Heart left ventricle (tissue), 16 donors: ENCODE data around the gene AMBP. TPM values are rescaled to one million over a fixed set of nuclear protein-coding genes. Genes with fewer than 3 reads are reported as not detected.

ENCODE experiments used
- ATAC-seq, 4 donors: fragments of 200-7000 bp; cut with Tn5 transposase; one replicate each; pipeline ENCODE4 v1.9.1; 2020 to 2022; ENCODE audit warnings: moderate library complexity in 4 of 4, mild to moderate bottlenecking in 3 of 4, moderate number of reproducible peaks in 1 of 4
- DNase-seq, 5 donors: peaks; one replicate each; pipeline ENCODE4 v3.0.0-alpha.2; 2020
- H3K27ac ChIP-seq, 12 donors: fragments of 200-600 bp; sonication (generic) in 4 of 12; one replicate each; pipeline versions ENCODE4 v1.5.0 to v1.8.0; 2016 to 2022; ENCODE audit warnings: mild to moderate bottlenecking in 2 of 12
- H3K27me3 ChIP-seq, 9 donors: fragments of 200-600 bp; sonication (generic) in 2 of 9; one replicate each; pipeline versions ENCODE4 v1.5.1 to v1.8.0; 2016 to 2022; ENCODE audit warnings: mild to moderate bottlenecking in 3 of 9
- H3K36me3 ChIP-seq, 9 donors: fragments of 200-600 bp; sonication (generic) in 2 of 9; one replicate each; pipeline versions ENCODE4 v1.5.0 to v1.8.0; 2018 to 2022; ENCODE audit warnings: mild to moderate bottlenecking in 2 of 9
- H3K4me1 ChIP-seq, 12 donors: fragments of 200-600 bp; sonication (generic) in 4 of 12; one replicate each; pipeline versions ENCODE4 v1.5.0 to v1.8.0; 2016 to 2022; ENCODE audit warnings: mild to moderate bottlenecking in 3 of 12
- H3K4me3 ChIP-seq, 12 donors: fragments of 200-600 bp; sonication (generic) in 4 of 12; one replicate each; pipeline versions ENCODE4 v1.5.0 to v1.8.0; 2017 to 2022; ENCODE audit warnings: mild to moderate bottlenecking in 9 of 12, moderate library complexity in 4 of 12
- H3K9me3 ChIP-seq, 12 donors: fragments of 200-600 bp; sonication (generic) in 4 of 12; one replicate each; pipeline versions ENCODE4 v1.5.0 to v1.8.0; 2016 to 2022; ENCODE audit warnings: mild to moderate bottlenecking in 1 of 12
- POLR2A ChIP-seq, 2 donors: fragments of 450-650 bp; IDR thresholded peaks; one replicate each; pipeline ENCODE4 v1.6.1; 2017; ENCODE audit warnings: antibody characterized with exemption in 2 of 2, mild to moderate bottlenecking in 2 of 2, moderate library complexity in 2 of 2
- WGBS, 4 donors: extraction: QIAGEN DNeasy Blood & Tissue Kit in 2 of 4; methylation state at CpG; one replicate each; pipeline versions ENCODE4 v1.1.5 to v1.1.7; 2013 to 2018; 5-methylcytosine and 5-hydroxymethylcytosine counted together
- intact Hi-C, 10 donors: fragments of 100-400 bp; cut with DNase I; formaldehyde crosslinking; loops; one replicate each; pipeline versions ENCODE4 v1.11.1 to v1.14.2; 2022
- polyA plus RNA-seq, 2 donors: library from polyadenylated mRNA; stranded (reverse); fragments of 200-250 nt; gene quantifications; one replicate each; pipeline ENCODE4 v1.2.3, GENCODE V29; 2013
- total RNA-seq, 9 donors: library from RNA; depleted of rRNA in 2 of 9; stranded (reverse); fragments of >200 nt in 2 of 9; fragmentation: NEBNext Ultra II Directional in 3 of 9; extraction: Animal tissue kit (Norgen Biotek cat#: 25700) in 3 of 9; gene quantifications; one replicate each; pipeline versions ENCODE4 v1.1.0 to v1.2.4, GENCODE V29; 2016 to 2023
- TF ChIP-seq, protein P1 (sequence below), 12 donors: fragments of 200-600 bp; sonication (generic) in 4 of 12; IDR thresholded peaks; one replicate each; pipeline versions ENCODE4 v1.5.0 to v1.8.0; 2018 to 2022; ENCODE audit warnings: antibody characterized with exemption in 12 of 12, mild to moderate bottlenecking in 5 of 12
- donor health status: ischemic (EF 13 %, LVEDD 7.1; RV severe dilation, severe dysfunction).
- donor health status: healthy with polysubstance abuse.
- donor health status: DM: no; HTN: yes; CAD: no.
- donor health status: DM: no; HTN: no; CAD: no.
- donor health status: ischemic (EF 25% LVEDD 6.9; RV normal size, moderate dysfunction).
- donor health status: ischemic (EF 25% LVEDD 5.7; RV mildly dilated, moderate dysfunction).
- donor health status: healthy.
- donor health status: DM: yes; HTN: yes; CAD: no.
- donor health status: ischemic (EF 35%, LVEDD 5.7; RV mildly dilated, moderate dysfunction).
- donor health status: nonischemic (EF 11% LVEDD 7.7; RV severe dilation, severe dysfunction).
- donor health status: DM: yes; HTN: yes; CAD: no.
- donor health status: PGD.
- donor health status: ischemic (EF 29% LVEDD 5.4; RV normal size, mild dysfunction).
- donor health status: nonischemic (EF 23%, LVEDD 6.1; RV moderate dilation, normal function).

AMBP gene
- total and polyA plus RNA-seq, 11 donors = 0.08 to 0.32 (median 0.20) TPM; not detected in 8

GRCh38 chr9:114037961-114038723 lies 40.0 kb downstream of the AMBP start:
- H3K36me3 ChIP-seq = peaks cover 0 to 53% (median 16%) of the 10 kb centered on the region in 9 donors
- no peaks in the 10 kb centered on the region for H3K4me1 ChIP-seq
- H3K27ac ChIP-seq = no peak overlapping the region
- 85 to 88% (median 86%) methylated on average over 19 of the region's 19 CpGs for WGBS, 4 donors
- no peaks in the 10 kb centered on the region for H3K27me3 ChIP-seq
- peak in 2 of 5 donors; percentile 2 to 8 for DNase-seq
- intact Hi-C loops = loop anchor here in 2 of 10 donors (10.0 kb wide), 1 partner anchor 303 kb away; no protein-coding TSS in a partner anchor
- TF ChIP-seq, protein P1, sequence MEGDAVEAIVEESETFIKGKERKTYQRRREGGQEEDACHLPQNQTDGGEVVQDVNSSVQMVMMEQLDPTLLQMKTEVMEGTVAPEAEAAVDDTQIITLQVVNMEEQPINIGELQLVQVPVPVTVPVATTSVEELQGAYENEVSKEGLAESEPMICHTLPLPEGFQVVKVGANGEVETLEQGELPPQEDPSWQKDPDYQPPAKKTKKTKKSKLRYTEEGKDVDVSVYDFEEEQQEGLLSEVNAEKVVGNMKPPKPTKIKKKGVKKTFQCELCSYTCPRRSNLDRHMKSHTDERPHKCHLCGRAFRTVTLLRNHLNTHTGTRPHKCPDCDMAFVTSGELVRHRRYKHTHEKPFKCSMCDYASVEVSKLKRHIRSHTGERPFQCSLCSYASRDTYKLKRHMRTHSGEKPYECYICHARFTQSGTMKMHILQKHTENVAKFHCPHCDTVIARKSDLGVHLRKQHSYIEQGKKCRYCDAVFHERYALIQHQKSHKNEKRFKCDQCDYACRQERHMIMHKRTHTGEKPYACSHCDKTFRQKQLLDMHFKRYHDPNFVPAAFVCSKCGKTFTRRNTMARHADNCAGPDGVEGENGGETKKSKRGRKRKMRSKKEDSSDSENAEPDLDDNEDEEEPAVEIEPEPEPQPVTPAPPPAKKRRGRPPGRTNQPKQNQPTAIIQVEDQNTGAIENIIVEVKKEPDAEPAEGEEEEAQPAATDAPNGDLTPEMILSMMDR (IDR thresholded peaks at IDR 0.05) = no peak
- TF ChIP-seq POLR2A (IDR thresholded peaks at IDR 0.05) = no peak
- no peak overlapping the region for H3K4me3 ChIP-seq
- ATAC-seq = no peak
- peaks cover 0 to 6% (median 0%) of the 10 kb centered on the region in 12 donors for H3K9me3 ChIP-seq

- H3K36me3 ChIP-seq = peaks cover 0 to 59% (median 16%) of the 10 kb centered on the region in 9 donors
- intact Hi-C loops = loop anchor here in 2 of 10 donors (10.0 kb wide), 1 partner anchor 302 kb away; no protein-coding TSS in a partner anchor
- TF ChIP-seq, protein P1 (IDR thresholded peaks at IDR 0.05) = no peak
- no peak for TF ChIP-seq POLR2A (IDR thresholded peaks at IDR 0.05)
- DNase-seq (no peak), ATAC-seq (no peak)
- H3K4me1 ChIP-seq = peaks cover 0 to 2% (median 0%) of the 10 kb centered on the region in 12 donors
- no peaks in the 10 kb centered on the region for H3K27me3 ChIP-seq
- H3K4me3 ChIP-seq = no peak overlapping the region
- no peak overlapping the region for H3K27ac ChIP-seq
- H3K9me3 ChIP-seq = peaks cover 0 to 2% (median 0%) of the 10 kb centered on the region in 12 donors
- WGBS, 4 donors = 62 to 93% (median 82%) methylated on average over 2 to 5 of the region's 5 CpGs
Observed at GRCh38 chr9:114037249-114037648, 40.9 kb downstream of the AMBP start.

- 95 to 96% (median 96%) methylated on average over 18 of the region's 18 CpGs for WGBS, 4 donors
- DNase-seq (peak in 1 of 5 donors; percentile 37), ATAC-seq (no peak)
- Histone ChIP-seq H3K9me3 (no peaks in the 10 kb centered on the region), H3K4me1 (peaks cover 0 to 5% (median 0%) of the 10 kb centered on the region in 12 donors), H3K36me3 (peaks cover 0 to 61% (median 16%) of the 10 kb centered on the region in 9 donors), H3K27ac (no peak overlapping the region), H3K4me3 (no peak overlapping the region), H3K27me3 (no peaks in the 10 kb centered on the region)
- TF ChIP-seq, protein P1 (IDR thresholded peaks at IDR 0.05) = no peak
- no peak for TF ChIP-seq POLR2A (IDR thresholded peaks at IDR 0.05)
- intact Hi-C loops = loop anchor here in 3 of 10 donors (2.0 to 10.0 kb wide), 2 partner anchors 299 to 301 kb away; no protein-coding TSS in a partner anchor
Observed at GRCh38 chr9:114035845-114036801, 42.0 kb downstream of the AMBP start.
